ENCODE results near the gene KIF21B. TPM values are rescaled to one million over a fixed set of nuclear protein-coding genes. Genes with fewer than 3 reads are reported as not detected.
"Not testable (repeated sequence)": the region's sequence is repeated elsewhere in the genome, so short reads cannot be mapped to it uniquely, and the experiment has no call there.

The KIF21B gene
- polyA plus RNA-seq, 4 donors: 1.7 to 3.2 (median 2.7) TPM

GRCh38 chr1:200960236-200960947 is 63.1 kb downstream of the KIF21B start:
- DNase-seq (ENCODE audit: low read depth in 4 of 4, low spot score in 2 of 4): no peak

- DNase-seq (ENCODE audit: low read depth in 4 of 4, low spot score in 2 of 4): no peak
These were observed 64.0 kb downstream of the KIF21B start for GRCh38 chr1:200959411-200959921.

GRCh38 chr1:200958597-200958996 is 64.9 kb downstream of the KIF21B start:
- DNase-seq (ENCODE audit: low read depth in 4 of 4, low spot score in 2 of 4): no peak

DNA sequence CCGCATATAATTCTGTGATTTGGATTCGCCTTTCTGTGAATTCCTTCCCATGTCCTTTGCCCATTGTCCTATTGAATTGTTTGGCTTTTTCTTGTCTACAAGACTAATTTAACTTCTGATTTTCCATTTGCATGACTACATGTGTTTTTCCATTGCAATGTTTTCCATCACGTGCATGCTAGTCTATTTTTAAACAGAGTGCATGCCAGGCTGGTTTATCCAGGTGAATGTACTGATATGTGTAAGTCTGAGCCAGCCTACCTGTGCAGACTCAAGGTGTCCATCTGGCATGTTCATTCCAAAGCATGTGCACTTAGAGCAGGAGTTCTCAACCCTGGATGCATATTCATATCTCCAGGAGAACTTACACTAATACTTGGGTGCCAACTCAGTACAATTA is 69.1 kb downstream of the KIF21B start:
- DNase-seq (ENCODE audit: low read depth in 4 of 4, low spot score in 2 of 4): no peak

GRCh38 chr1:200951016-200951415 is 72.5 kb downstream of the KIF21B start:
- DNase-seq (ENCODE audit: low read depth in 4 of 4, low spot score in 2 of 4): no peak

DNA sequence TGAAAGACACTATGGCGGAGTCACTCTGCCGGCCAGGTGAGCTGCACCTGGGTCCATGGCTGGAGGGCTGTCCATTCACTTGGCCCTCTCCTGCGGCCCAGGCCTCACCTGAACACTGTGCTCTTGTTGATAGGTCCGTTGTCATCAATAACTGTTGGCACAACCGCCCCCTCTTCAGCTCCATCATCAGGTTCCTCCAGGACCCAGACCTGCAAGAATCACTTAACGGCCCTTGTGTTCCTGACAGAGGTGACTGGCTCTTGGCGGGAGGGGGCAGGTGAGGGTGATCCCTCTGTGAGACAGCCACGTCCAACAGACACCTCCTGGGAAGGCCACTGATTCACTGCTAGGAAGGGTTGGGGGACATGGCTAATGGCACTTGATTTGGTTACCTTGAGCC is 73.9 kb downstream of the KIF21B start:
- DNase-seq (ENCODE audit: low read depth in 4 of 4, low spot score in 2 of 4): no peak

DNA sequence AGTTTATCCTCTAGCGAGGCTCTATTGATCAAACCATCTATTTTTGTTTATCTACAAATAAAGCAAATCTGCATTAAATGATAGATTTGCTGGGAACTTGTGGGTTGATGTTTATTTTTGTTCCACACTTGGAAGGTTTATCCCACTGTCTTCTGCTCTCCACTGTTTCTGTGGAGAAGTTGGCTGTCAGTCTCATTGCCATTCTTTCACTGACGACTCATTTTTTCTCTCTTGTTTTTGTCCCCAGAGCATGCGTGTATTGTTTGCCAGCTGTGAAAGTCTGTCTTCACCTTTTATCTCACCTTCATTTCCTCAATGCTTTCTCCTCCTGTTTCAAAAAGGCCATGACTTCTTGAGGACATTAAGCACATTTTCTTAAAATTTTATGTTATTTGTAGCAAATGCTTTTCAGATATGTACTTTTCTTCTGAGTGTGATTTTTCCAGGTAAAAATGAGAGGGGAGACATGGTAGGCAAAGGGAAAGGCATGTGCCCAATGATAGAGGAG is 76.4 kb downstream of the KIF21B start:
- DNase-seq (ENCODE audit: low read depth in 4 of 4, low spot score in 2 of 4): no peak

DNA sequence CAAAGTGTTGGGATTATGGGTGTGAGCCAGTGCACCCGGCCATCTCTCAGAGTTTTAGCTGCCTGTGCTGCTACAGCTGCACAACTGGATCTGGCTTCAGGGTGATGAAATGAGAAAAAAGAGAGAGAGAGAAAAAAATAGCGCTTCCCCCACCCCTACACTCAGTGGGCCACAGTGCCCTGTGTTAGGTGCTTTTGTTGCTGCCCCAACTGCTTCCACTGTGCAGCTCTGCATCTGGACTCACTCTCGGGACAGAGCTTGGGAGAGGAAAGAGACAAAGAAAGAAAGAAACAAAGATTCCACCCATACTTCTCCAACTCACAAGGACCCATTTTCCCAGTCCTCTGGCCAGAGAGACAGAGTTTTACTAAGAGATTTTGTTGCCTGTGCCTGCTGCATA is 78.4 kb downstream of the KIF21B start:
- no peak for DNase-seq (ENCODE audit: low read depth in 4 of 4, low spot score in 2 of 4)

DNA sequence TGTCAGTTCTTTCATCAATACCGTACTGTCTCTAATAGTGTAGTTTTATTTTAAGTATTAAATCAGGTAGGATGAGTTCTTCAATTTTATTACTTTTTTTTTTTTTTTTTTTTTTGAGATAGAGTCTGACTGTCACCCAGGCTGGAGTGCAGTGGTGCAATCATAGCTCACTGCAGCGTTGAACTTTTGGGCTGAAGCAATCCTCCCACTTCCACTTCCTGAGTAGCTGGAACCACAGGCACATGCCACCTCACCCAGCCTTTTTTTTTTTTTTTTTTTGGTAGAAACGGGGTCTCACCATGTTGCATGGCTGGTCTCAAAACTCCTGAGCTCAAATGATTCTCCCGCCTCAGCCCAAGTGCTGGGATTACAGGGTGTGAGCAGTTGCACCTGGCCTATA is 84.6 kb downstream of the KIF21B start:
- no peak for DNase-seq (ENCODE audit: low read depth in 4 of 4, low spot score in 2 of 4)

- DNase-seq (ENCODE audit: low read depth in 4 of 4, low spot score in 2 of 4): not testable (repeated sequence)
These were observed 88.1 kb downstream of the KIF21B start for GRCh38 chr1:200935286-200935962.

- DNase-seq (ENCODE audit: low read depth in 4 of 4, low spot score in 2 of 4): no peak
These were observed 88.8 kb downstream of the KIF21B start for GRCh38 chr1:200934676-200935245.

DNA sequence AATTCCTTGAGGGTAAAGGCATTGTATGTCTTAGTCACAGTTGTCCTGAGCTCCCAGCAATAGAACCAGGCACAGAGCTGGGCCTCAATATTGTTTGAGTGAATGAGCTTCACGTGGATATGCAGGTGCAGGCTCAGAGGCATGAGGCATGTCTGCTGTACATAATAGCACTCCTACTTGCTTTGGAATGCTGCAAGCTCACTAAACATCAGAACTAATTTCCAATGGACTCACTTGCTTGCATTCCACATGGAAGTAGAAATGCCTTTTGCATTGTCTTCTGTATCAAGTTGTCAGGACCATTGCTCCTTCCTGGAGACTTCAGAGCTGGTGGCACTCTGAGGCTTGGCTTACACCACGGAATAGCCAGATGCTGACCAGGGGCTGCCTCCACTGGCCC is 91.7 kb downstream of the KIF21B start:
- DNase-seq (ENCODE audit: low read depth in 4 of 4, low spot score in 2 of 4): no peak

DNA sequence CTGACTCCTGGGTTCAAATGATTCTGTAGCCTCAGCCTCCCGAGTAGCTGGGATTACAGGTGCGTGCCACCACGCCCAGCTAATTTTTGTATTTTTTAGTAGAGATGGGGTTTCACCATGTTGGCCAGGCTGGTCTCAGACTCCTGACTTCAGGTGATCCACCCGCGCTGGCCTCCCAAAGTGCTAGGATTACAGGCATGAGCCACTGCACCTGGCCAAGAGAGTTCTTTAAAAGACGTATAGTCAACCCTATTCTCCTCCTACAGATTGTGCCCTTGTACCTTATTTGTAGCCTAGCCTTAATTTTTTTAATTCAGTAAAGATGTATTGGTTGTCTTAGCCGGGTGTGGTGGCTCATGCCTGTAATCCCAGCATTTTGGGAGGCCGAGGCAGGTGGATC is 93.2 kb downstream of the KIF21B start:
- DNase-seq (ENCODE audit: low read depth in 4 of 4, low spot score in 2 of 4): not testable (repeated sequence)

GRCh38 chr1:200929530-200930278 is 93.8 kb downstream of the KIF21B start:
- DNase-seq (ENCODE audit: low read depth in 4 of 4, low spot score in 2 of 4): no peak

DNA sequence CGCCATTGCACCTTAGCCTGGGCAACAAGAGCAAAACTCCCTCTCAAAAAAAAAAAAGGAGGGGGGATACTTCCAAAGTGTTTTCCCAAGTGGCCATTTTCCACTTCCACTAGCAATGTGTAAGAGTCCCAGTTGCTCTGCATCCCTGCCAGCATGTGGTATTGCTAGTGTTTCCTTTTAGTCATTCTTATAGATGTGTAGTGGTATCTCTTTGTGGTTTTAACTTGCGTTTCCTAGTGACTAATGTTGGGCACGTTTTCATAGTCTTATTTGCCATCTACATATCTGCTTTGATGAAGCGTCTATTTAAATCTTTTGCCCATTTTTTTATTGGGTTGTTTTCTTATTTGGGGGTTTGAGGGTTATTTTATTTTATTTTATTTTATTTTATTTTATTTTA is 97.7 kb downstream of the KIF21B start:
- no peak for DNase-seq (ENCODE audit: low read depth in 4 of 4, low spot score in 2 of 4)

GRCh38 chr1:200923601-200924000 is 99.9 kb downstream of the KIF21B start:
- DNase-seq (ENCODE audit: low read depth in 4 of 4, low spot score in 2 of 4): no peak

- no peak for DNase-seq (ENCODE audit: low read depth in 4 of 4, low spot score in 2 of 4)
These were observed 101.1 kb downstream of the KIF21B start for GRCh38 chr1:200922406-200922805.

- no peak for DNase-seq (ENCODE audit: low read depth in 4 of 4, low spot score in 2 of 4)
These were observed 101.9 kb downstream of the KIF21B start for GRCh38 chr1:200921571-200922110.

Data from left renal cortex interstitium (tissue), 4 donors.